Neuronal stem cell (in vitro differentiated cells): ENCODE results near the gene SMIM28.

ENCODE experiments used
- DNase-seq: peaks from one replicate; pipeline ENCODE4 v3.0.0-alpha.2; 2013; ENCODE audit warnings: low spot score
- H2AFZ ChIP-seq: one replicate; pipeline ENCODE4 v1.6.1; 2013; ENCODE audit warnings: mild to moderate bottlenecking, low read length, inconsistent platforms
- H2AK5ac ChIP-seq: 2 replicates; pipeline ENCODE4 v1.6.1; 2013; ENCODE audit warnings: low read depth, mild to moderate bottlenecking, inconsistent platforms, low read length, moderate library complexity, mixed read lengths
- H2BK120ac ChIP-seq: 2 replicates; pipeline ENCODE4 v1.6.1; 2013; ENCODE audit warnings: low read depth, mild to moderate bottlenecking, inconsistent platforms, low read length, moderate library complexity, mixed read lengths
- H2BK12ac ChIP-seq: one replicate; pipeline ENCODE4 v1.6.1; 2013; ENCODE audit warnings: low read length, inconsistent platforms
- H2BK15ac ChIP-seq: 2 replicates; pipeline ENCODE4 v1.6.1; 2013; ENCODE audit warnings: mild to moderate bottlenecking, low read length, inconsistent platforms, mixed read lengths
- H2BK5ac ChIP-seq: one replicate; pipeline ENCODE4 v1.6.1; 2013; ENCODE audit warnings: inconsistent platforms, mild to moderate bottlenecking, low read length, moderate library complexity
- H3K14ac ChIP-seq: one replicate; pipeline ENCODE4 v1.6.1; 2013; ENCODE audit warnings: low read length, inconsistent platforms
- H3K18ac ChIP-seq: 2 replicates; pipeline ENCODE4 v1.6.1; 2013; ENCODE audit warnings: low read length, inconsistent platforms
- H3K23ac ChIP-seq: 2 replicates; pipeline ENCODE4 v1.6.1; 2013; ENCODE audit warnings: low read depth, mild to moderate bottlenecking, mixed read lengths, low read length, inconsistent platforms; ENCODE audit not compliant: poor library complexity
- H3K27ac ChIP-seq: replicated peaks from 3 replicates; pipeline ENCODE4 v1.5.1; 2013; ENCODE audit warnings: low read length, inconsistent platforms
- H3K27me3 ChIP-seq, 3 experiments: 2 replicates each; pipeline ENCODE4 v1.6.1; 2013; ENCODE audit warnings: low read length in 3 of 3, mild to moderate bottlenecking in 2 of 3, inconsistent platforms in 1 of 3, low read depth in 1 of 3, mixed read lengths in 1 of 3, moderate library complexity in 1 of 3; ENCODE audit not compliant: control insufficient read depth in 3 of 3, insufficient read depth in 3 of 3
- H3K36me3 ChIP-seq, 2 donors: replicated peaks in 1 of 2; 2 replicates each; pipeline ENCODE4 v1.6.1; 2013; ENCODE audit warnings: low read length in 2 of 2; ENCODE audit not compliant: control insufficient read depth in 2 of 2, insufficient read depth in 2 of 2
- H3K4ac ChIP-seq: 2 replicates; pipeline ENCODE4 v1.6.1; 2013; ENCODE audit warnings: inconsistent platforms, mild to moderate bottlenecking, low read length, moderate library complexity
- H3K4me1 ChIP-seq, 2 donors: 1 replicate in 1 of 2; 2 replicates in 1 of 2; pipeline ENCODE4 v1.6.1; 2013; ENCODE audit warnings: low read length in 2 of 2, low read depth in 1 of 2; ENCODE audit not compliant: control insufficient read depth in 2 of 2, insufficient read depth in 1 of 2
- H3K4me2 ChIP-seq: one replicate; pipeline ENCODE4 v1.6.1; 2013; ENCODE audit warnings: mild to moderate bottlenecking, low read length, inconsistent platforms; ENCODE audit not compliant: insufficient read depth, poor library complexity, severe bottlenecking
- H3K4me3 ChIP-seq, 2 donors: 2 replicates each; pipeline ENCODE4 v1.5.1; 2013; ENCODE audit warnings: low read length in 2 of 2, mild to moderate bottlenecking in 2 of 2, inconsistent platforms in 1 of 2, moderate library complexity in 1 of 2
- H3K79me1 ChIP-seq: one replicate; pipeline ENCODE4 v1.6.1; 2013; ENCODE audit warnings: low read depth, mild to moderate bottlenecking, inconsistent platforms, low read length, moderate library complexity
- H3K9ac ChIP-seq: one replicate; pipeline ENCODE4 v1.6.1; 2013; ENCODE audit warnings: mild to moderate bottlenecking, low read depth, low read length, inconsistent platforms; ENCODE audit not compliant: poor library complexity
- H3K9me3 ChIP-seq, 2 donors: replicated peaks in 1 of 2; 2 replicates each; pipeline versions ENCODE3 to v1.6.1; 2013; ENCODE audit warnings: low read length in 2 of 2, mild to moderate bottlenecking in 2 of 2, inconsistent platforms in 1 of 2, low read depth in 1 of 2, mixed read lengths in 1 of 2, moderate library complexity in 1 of 2; ENCODE audit not compliant: control insufficient read depth in 2 of 2, insufficient read depth in 1 of 2
- H4K8ac ChIP-seq: one replicate; pipeline ENCODE4 v1.6.1; 2013; ENCODE audit warnings: low read depth, mild to moderate bottlenecking, inconsistent platforms, low read length, moderate library complexity
- H4K91ac ChIP-seq: one replicate; pipeline ENCODE4 v1.6.1; 2013; ENCODE audit warnings: low read length, low read depth, mild to moderate bottlenecking, inconsistent platforms; ENCODE audit not compliant: poor library complexity
- WGBS, 2 donors: extraction: QIAGEN DNeasy Blood & Tissue Kit; methylation state at CpG; one replicate each; pipeline ENCODE4 v1.1.7; 2013; ENCODE audit warnings: missing lambda C conversion rate in 2 of 2, mixed read lengths in 1 of 2; ENCODE audit not compliant: insufficient read length in 2 of 2, insufficient replicate concordance in 1 of 2; ENCODE audit errors: extremely low coverage in 2 of 2; 5-methylcytosine and 5-hydroxymethylcytosine counted together

SMIM28 gene

GRCh38 chr6:138371720-138372119, 6.0 kb upstream of the SMIM28 start:
- Histone ChIP-seq H2BK5ac (no peak overlapping the region), H2AK5ac (no peak overlapping the region), H3K9ac (no peak overlapping the region), H2BK120ac (no peak overlapping the region), H3K27me3 (peaks cover 0 to 1% (median 0%) of the 10 kb centered on the region in 3 experiments), H3K18ac (no peak overlapping the region), H3K27ac (no peak overlapping the region), H3K23ac (no peak overlapping the region), H3K14ac (no peak overlapping the region), H2BK15ac (no peak overlapping the region), H3K4me3 (no peak overlapping the region), H4K91ac (no peak overlapping the region), H3K4me1 (no peaks in the 10 kb centered on the region), H3K4me2 (no peak overlapping the region), H3K9me3 (no peaks in the 10 kb centered on the region), H2AFZ (no peak overlapping the region), H4K8ac (no peak overlapping the region), H3K79me1 (no peaks in the 10 kb centered on the region), H3K4ac (no peak overlapping the region), H2BK12ac (no peak overlapping the region), H3K36me3 (no peaks in the 10 kb centered on the region)
- DNase-seq, result no peak
- WGBS, 2 donors, result 100% methylated on average over 1 to 2 of the region's 3 CpGs

DNA sequence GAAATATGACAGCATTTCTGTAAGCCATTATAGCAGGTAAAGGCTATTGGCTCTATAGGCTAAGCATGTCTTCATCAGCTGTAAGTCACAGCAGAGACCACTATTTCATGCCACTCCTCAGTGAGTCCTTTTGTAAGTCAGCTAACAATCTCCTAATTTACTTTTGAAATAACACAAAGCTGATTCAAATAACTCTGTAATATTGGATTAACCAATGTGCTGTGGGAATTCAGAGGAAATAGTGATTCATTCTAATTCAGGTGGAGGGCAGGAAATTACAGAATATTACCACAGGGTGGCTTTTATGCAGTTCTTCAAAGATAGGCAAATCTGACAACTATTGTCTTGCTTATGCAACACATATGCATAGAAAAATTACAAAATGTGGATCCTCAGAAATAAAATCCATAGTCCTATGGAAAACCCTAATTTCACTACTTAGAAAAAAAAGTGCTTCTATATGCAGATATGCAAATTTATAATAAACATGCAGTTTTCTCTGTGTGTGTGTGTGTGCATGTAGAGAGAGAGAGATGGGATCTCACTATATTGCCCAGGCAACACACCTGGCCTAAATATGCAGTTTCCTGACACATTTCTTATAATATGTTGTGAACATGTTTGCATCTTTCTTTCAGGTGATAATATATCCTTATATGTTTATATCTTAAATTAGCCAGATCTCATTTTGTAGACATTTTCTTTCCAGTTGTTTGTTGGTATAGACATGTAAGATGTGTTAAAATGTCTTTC, 4.8 kb upstream of the SMIM28 start:
- no peak overlapping the region for H3K23ac ChIP-seq
- no peak overlapping the region for H2BK5ac ChIP-seq
- H4K8ac ChIP-seq, result no peak overlapping the region
- no peaks in the 10 kb centered on the region for H3K79me1 ChIP-seq
- no peak overlapping the region for H3K4me2 ChIP-seq
- no peak overlapping the region for H3K27ac ChIP-seq
- no peak overlapping the region for H3K14ac ChIP-seq
- no peak overlapping the region for H3K4me3 ChIP-seq
- H3K36me3 ChIP-seq, result no peaks in the 10 kb centered on the region
- H3K4me1 ChIP-seq, result no peaks in the 10 kb centered on the region
- H2BK15ac ChIP-seq, result no peak overlapping the region
- H2BK120ac ChIP-seq, result no peak overlapping the region
- H3K27me3 ChIP-seq, result peaks cover 0 to 4% (median 0%) of the 10 kb centered on the region in 3 experiments
- H3K18ac ChIP-seq, result no peak overlapping the region
- H3K9me3 ChIP-seq, result no peaks in the 10 kb centered on the region
- no peak for DNase-seq
- H2AFZ ChIP-seq, result no peak overlapping the region
- H4K91ac ChIP-seq, result no peak overlapping the region
- no peak overlapping the region for H2AK5ac ChIP-seq
- H2BK12ac ChIP-seq, result no peak overlapping the region
- no peak overlapping the region for H3K4ac ChIP-seq
- H3K9ac ChIP-seq, result no peak overlapping the region

DNA sequence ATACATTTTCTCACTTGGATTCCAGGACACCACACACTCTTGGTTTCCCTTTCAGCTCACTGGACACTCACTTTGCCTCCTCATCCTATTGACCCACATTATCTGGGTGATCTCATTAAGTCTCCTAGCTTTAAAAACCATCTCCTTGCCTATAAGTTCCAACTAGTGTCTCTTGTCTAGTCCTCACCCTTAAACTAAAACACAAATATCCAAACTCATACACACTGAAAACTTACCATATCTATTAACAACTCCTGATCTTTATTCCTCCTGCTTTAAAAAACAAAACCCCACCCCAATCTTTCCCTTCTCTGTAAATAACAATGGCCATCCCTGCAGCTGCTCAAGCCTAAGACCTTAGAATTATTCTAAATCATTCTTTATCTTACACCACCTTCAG, 3.5 kb upstream of the SMIM28 start:
- Histone ChIP-seq H4K8ac (no peak overlapping the region), H3K14ac (no peak overlapping the region), H3K27me3 (peaks cover 0 to 4% (median 0%) of the 10 kb centered on the region in 3 experiments), H3K4me1 (no peaks in the 10 kb centered on the region), H2BK120ac (no peak overlapping the region), H3K9ac (no peak overlapping the region), H2AFZ (no peak overlapping the region), H3K9me3 (no peaks in the 10 kb centered on the region), H3K4me2 (no peak overlapping the region), H2BK15ac (no peak overlapping the region), H2BK5ac (no peak overlapping the region), H3K27ac (no peak overlapping the region), H3K4me3 (no peak overlapping the region), H3K23ac (no peak overlapping the region), H3K18ac (no peak overlapping the region), H3K79me1 (no peaks in the 10 kb centered on the region), H2BK12ac (no peak overlapping the region), H4K91ac (no peak overlapping the region), H2AK5ac (no peak overlapping the region), H3K36me3 (no peaks in the 10 kb centered on the region), H3K4ac (no peak overlapping the region)
- DNase-seq, result no peak

DNA sequence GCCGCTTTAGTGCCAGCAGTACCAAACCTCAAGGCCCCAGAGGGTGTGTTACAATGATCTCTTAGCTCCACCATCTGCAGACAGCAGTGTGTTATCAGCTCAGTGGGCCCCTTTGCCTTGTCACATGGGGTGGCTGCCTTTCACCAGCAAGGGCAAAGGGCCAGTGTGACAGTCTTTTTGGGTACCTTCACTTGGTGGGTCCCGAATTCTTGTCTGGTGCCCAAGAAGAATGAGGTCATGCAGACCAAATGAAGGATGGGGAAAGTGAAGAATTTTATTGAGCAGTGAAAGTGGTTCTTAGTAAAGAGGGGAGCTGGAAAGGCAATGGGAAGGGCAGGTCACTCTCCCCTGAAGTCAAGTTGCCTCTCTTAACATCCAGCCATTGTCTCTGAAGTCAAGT, 2.9 kb upstream of the SMIM28 start:
- no peak overlapping the region for H3K14ac ChIP-seq
- H3K79me1 ChIP-seq, result no peaks in the 10 kb centered on the region
- no peak overlapping the region for H3K4ac ChIP-seq
- H2BK12ac ChIP-seq, result no peak overlapping the region
- H2AK5ac ChIP-seq, result no peak overlapping the region
- no peaks in the 10 kb centered on the region for H3K9me3 ChIP-seq
- H2BK120ac ChIP-seq, result no peak overlapping the region
- WGBS, 2 donors, result no CpG with 5 or more reads among the region's 2 CpGs
- H3K9ac ChIP-seq, result no peak overlapping the region
- no peak overlapping the region for H2AFZ ChIP-seq
- H3K36me3 ChIP-seq, result no peaks in the 10 kb centered on the region
- no peak overlapping the region for H4K91ac ChIP-seq
- no peak overlapping the region for H2BK15ac ChIP-seq
- no peak for DNase-seq
- H3K27ac ChIP-seq, result no peak overlapping the region
- H3K4me2 ChIP-seq, result no peak overlapping the region
- H3K27me3 ChIP-seq, result peaks cover 0 to 4% (median 0%) of the 10 kb centered on the region in 3 experiments
- no peak overlapping the region for H2BK5ac ChIP-seq
- no peak overlapping the region for H3K18ac ChIP-seq
- H3K4me3 ChIP-seq, result no peak overlapping the region
- no peaks in the 10 kb centered on the region for H3K4me1 ChIP-seq
- H4K8ac ChIP-seq, result no peak overlapping the region
- H3K23ac ChIP-seq, result no peak overlapping the region
